H1 (cell line): ENCODE results near the gene GRID1.

Experiments used
- CBX5 ChIP-seq: fragments of 300-800, 300-1000 bp; sonication (generic); IDR thresholded peaks from 2 replicates; pipeline ENCODE4 v1.7.1; 2016; ENCODE audit warnings: antibody characterized with exemption, low read length, low read depth
- EZH2 ChIP-seq: fragments of 200-600 bp; sonication (generic); IDR thresholded peaks from 2 replicates; pipeline ENCODE4 v1.7.1; 2012; ENCODE audit warnings: low read depth, mild to moderate bottlenecking, moderate library complexity, low read length, inconsistent platforms; ENCODE audit not compliant: severe bottlenecking
- JUND ChIP-seq: IDR thresholded peaks from 2 replicates; pipeline ENCODE4 v1.6.1; 2011; ENCODE audit warnings: mild to moderate bottlenecking, improper control_type of control experiment, low read length
- TAF1 ChIP-seq: IDR thresholded peaks from 2 replicates; pipeline ENCODE4 v1.6.1; 2011; ENCODE audit warnings: mild to moderate bottlenecking, low read depth, low read length
- TBP ChIP-seq: IDR thresholded peaks from 2 replicates; pipeline ENCODE4 v1.6.1; 2011; ENCODE audit warnings: low read depth, low read length, improper control_type of control experiment
- YY1 ChIP-seq: IDR thresholded peaks from 2 replicates; pipeline ENCODE4 v1.6.1; 2011; ENCODE audit warnings: low read depth, mild to moderate bottlenecking, low read length
- TF ChIP-seq, protein P1 (sequence below), 3 experiments: IDR thresholded peaks; 1 replicate in 2 of 3; 2 replicates in 1 of 3; pipeline versions ENCODE4 v1.5.1 to v1.6.1; 2011; ENCODE audit warnings: low read length in 3 of 3, mild to moderate bottlenecking in 3 of 3, inconsistent platforms in 2 of 3, low read depth in 1 of 3, moderate library complexity in 1 of 3; ENCODE audit not compliant: insufficient read depth in 1 of 3; ENCODE audit errors: control extremely low read depth in 1 of 3

DNA sequence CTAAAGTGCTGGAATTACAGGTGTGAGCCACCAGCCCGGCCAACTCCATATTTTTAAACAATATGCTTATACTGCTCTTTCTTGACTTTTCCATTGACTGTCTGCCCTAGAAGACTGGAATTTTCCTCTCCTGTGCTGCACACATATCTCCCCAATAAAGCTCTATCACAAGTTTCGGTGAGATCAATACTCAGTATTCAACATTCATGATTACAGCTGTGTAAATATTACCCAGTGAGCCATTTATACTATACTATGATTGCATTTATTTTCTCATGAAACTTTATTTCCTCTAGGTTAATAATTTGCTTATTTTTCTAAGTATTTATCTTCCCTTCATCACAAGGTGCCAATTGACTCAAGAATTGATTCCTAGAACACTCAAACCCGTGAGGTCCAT, 48.5 kb upstream of the GRID1 start:
- TF ChIP-seq TAF1 (no peak), YY1 (no peak), TBP (no peak), CBX5 (no peak), JUND (no peak), EZH2 (no peak)
- TF ChIP-seq, protein P1, sequence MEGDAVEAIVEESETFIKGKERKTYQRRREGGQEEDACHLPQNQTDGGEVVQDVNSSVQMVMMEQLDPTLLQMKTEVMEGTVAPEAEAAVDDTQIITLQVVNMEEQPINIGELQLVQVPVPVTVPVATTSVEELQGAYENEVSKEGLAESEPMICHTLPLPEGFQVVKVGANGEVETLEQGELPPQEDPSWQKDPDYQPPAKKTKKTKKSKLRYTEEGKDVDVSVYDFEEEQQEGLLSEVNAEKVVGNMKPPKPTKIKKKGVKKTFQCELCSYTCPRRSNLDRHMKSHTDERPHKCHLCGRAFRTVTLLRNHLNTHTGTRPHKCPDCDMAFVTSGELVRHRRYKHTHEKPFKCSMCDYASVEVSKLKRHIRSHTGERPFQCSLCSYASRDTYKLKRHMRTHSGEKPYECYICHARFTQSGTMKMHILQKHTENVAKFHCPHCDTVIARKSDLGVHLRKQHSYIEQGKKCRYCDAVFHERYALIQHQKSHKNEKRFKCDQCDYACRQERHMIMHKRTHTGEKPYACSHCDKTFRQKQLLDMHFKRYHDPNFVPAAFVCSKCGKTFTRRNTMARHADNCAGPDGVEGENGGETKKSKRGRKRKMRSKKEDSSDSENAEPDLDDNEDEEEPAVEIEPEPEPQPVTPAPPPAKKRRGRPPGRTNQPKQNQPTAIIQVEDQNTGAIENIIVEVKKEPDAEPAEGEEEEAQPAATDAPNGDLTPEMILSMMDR (IDR thresholded peaks at IDR 0.05; ENCODE audit: control extremely low read depth in 1 of 3, insufficient read depth in 1 of 3, low read depth in 1 of 3, low read length in 3 of 3), result no peak
